HG02970 (cell line): ENCODE measurements around the gene XYLT2.

Experiments
- ATAC-seq: cut with Tn5 transposase; IDR thresholded peaks from one replicate; pipeline ENCODE4 v1.9.1; 2021; ENCODE audit warnings: mild to moderate bottlenecking, moderate library complexity, moderate number of reproducible peaks; ENCODE audit not compliant: unreplicated experiment, low FRiP score

The XYLT2 gene

GRCh38 chr17:50361561-50362480 is 15.9 kb downstream of the XYLT2 start:
- ATAC-seq, result no peak

GRCh38 chr17:50362661-50363060 is 16.7 kb downstream of the XYLT2 start:
- no peak for ATAC-seq

- ATAC-seq, result no peak
Measured at GRCh38 chr17:50363217-50364060, 17.5 kb downstream of the XYLT2 start.

GRCh38 chr17:50364061-50364458 is 18.1 kb downstream of the XYLT2 start:
- ATAC-seq, result no peak

- no peak for ATAC-seq
Measured at GRCh38 chr17:50364715-50365114, 18.8 kb downstream of the XYLT2 start.

- no peak for ATAC-seq
Measured at GRCh38 chr17:50365165-50365564, 19.2 kb downstream of the XYLT2 start.

GRCh38 chr17:50365649-50366393 is 19.9 kb downstream of the XYLT2 start:
- no peak for ATAC-seq

- ATAC-seq, result no peak
Measured at GRCh38 chr17:50367401-50367800, 21.5 kb downstream of the XYLT2 start.

GRCh38 chr17:50370052-50370451 is 24.1 kb downstream of the XYLT2 start:
- ATAC-seq, result no peak

- no peak for ATAC-seq
Measured at GRCh38 chr17:50371526-50371925, 25.6 kb downstream of the XYLT2 start.

- no peak for ATAC-seq
Measured at GRCh38 chr17:50372222-50372757, 26.4 kb downstream of the XYLT2 start.

- ATAC-seq, result peak; percentile 79
Measured at GRCh38 chr17:50372758-50373556, 27.0 kb downstream of the XYLT2 start, which contains the start of the genes EME1 and MRPL27. Gene EME1 (plus strand): TSS chr17:50373229. CDS start chr17:50375209, 1,980 bp downstream. Gene MRPL27 (minus strand): TSS chr17:50373184. CDS start chr17:50373170, 14 bp downstream.

GRCh38 chr17:50373705-50374104 is 27.8 kb downstream of the XYLT2 start:
- ATAC-seq, result no peak

GRCh38 chr17:50375858-50376538 is 30.1 kb downstream of the XYLT2 start:
- ATAC-seq, result no peak

- ATAC-seq, result no peak
Measured at GRCh38 chr17:50379351-50380132, 33.6 kb downstream of the XYLT2 start.

- no peak for ATAC-seq
Measured at GRCh38 chr17:50380369-50381259, 34.7 kb downstream of the XYLT2 start.

- no peak for ATAC-seq
Measured at GRCh38 chr17:50381260-50381815, 35.4 kb downstream of the XYLT2 start.
